ENCODE measurements around the gene NECAP2. TPM values are rescaled to one million over a fixed set of nuclear protein-coding genes. Genes with fewer than 3 reads are reported as not detected.
"Not testable (repeated sequence)": the region's sequence is repeated elsewhere in the genome, so short reads cannot be mapped to it uniquely, and the experiment has no call there.

Gene NECAP2
- total and polyA plus RNA-seq, 10 of the 15 experiments (the other 5 are each of a cell fraction or from before 2014, with no cell fraction given) = 16.3 to 98.0 (median 57.4) TPM

- not testable (repeated sequence) for H2AFZ ChIP-seq (ENCODE audit: control insufficient read depth, low read depth, low read length)
Observed at GRCh38 chr1:16508861-16509445, 68.4 kb downstream of the NECAP2 start.

More at GRCh38 chr1:16508861-16509445, 68.4 kb downstream of the NECAP2 start:
- WGBS (ENCODE audit: insufficient coverage, insufficient replicate concordance, low lambda C conversion rate, missing lambda C conversion rate) = 54% methylated on average over 8 of the region's 8 CpGs
- H3K4me3 ChIP-seq; H3K9ac ChIP-seq (ENCODE audit: control insufficient read depth, insufficient read depth, low read length); SMC1A ChIA-PET (ENCODE audit: uncharacterized antibody, unreplicated experiment); FAIRE-seq; ATAC-seq; H3K9me3 ChIP-seq (replicated peaks; ENCODE audit: control insufficient read depth, insufficient read depth, low read length); RAD21 ChIA-PET (ENCODE audit: unreplicated experiment); H3K36me3 ChIP-seq (ENCODE audit: control insufficient read depth in 2 of 2, insufficient read depth in 2 of 2, low read length in 1 of 2); intact Hi-C loops (cut with micrococcal nuclease; ENCODE audit: unreplicated experiment); H4K20me1 ChIP-seq (ENCODE audit: control insufficient read depth, insufficient read depth); H3K27ac ChIP-seq (ENCODE audit: control insufficient read depth, insufficient read depth); H3K27me3 ChIP-seq (replicated peaks in 1 of 2; ENCODE audit: control insufficient read depth in 2 of 2, insufficient read depth in 2 of 2, low read length in 1 of 2); in situ Hi-C loops (cut with MboI); DNase-seq (ENCODE audit: low read depth, low spot score); CTCF ChIA-PET; H3K4me1 ChIP-seq (ENCODE audit: control insufficient read depth, insufficient read depth, low read length); BruUV-seq (replicated peaks); H3K79me2 ChIP-seq (ENCODE audit: control insufficient read depth, insufficient read depth, low read length); H3K4me2 ChIP-seq (ENCODE audit: control insufficient read depth, insufficient read depth): not testable (repeated sequence)
- POLR2A ChIA-PET = interaction anchor here (0.7 kb wide), 1 partner anchor 76 kb away, joined by 4 read pairs; no protein-coding TSS in a partner anchor

Other genes with a start within 250 kb of the NECAP2 start
Only the 7 nearest of the 8 such genes appear.
- gene CPLANE2, start 203.5 kb upstream of the NECAP2 start, total RNA-seq (2014; rRNA removed) = 2.6 and 4.5 TPM in 2 replicates
- gene CPLANE2, start 203.5 kb upstream of the NECAP2 start, total RNA-seq (2014; rRNA removed; fragmentation: Illumina TruSeq; extraction: Trizol) = 1.4 and 2.5 TPM in 2 replicates
- gene CPLANE2, start 203.5 kb upstream of the NECAP2 start, total RNA-seq (2021) = 4.0 and 4.1 TPM in 2 replicates
- gene CPLANE2, start 203.5 kb upstream of the NECAP2 start, polyA plus RNA-seq (2011; rRNA removed) = 0.61 and 1.3 TPM in 2 replicates
- gene CPLANE2, start 203.5 kb upstream of the NECAP2 start, polyA plus RNA-seq (2014; fragmentation: Illumina TruSeq; extraction: Trizol) = 0.11 and 1.2 TPM in 2 replicates
- under 1 TPM in 1 of 2 experiments, not detected in 1; 0.09 TPM for gene CPLANE2, start 203.5 kb upstream of the NECAP2 start, polyA plus RNA-seq (2014; fragmentation: Nextera tagmentation; extraction: Ambion mirVana)
- 1.2 and 3.7 TPM in 2 replicates for gene CPLANE2, start 203.5 kb upstream of the NECAP2 start, polyA plus RNA-seq (2014; rRNA removed)
- gene CPLANE2, start 203.5 kb upstream of the NECAP2 start, polyA plus RNA-seq (2016; fragmentation: Nextera tagmentation; extraction: Ambion mirVana) = 1 to 10 TPM; 2.3 to 2.9 TPM
- gene FBXO42, start 88.2 kb upstream of the NECAP2 start, total RNA-seq (2014; rRNA removed) = 11.6 and 13.2 TPM in 2 replicates
- 9.9 and 10.5 TPM in 2 replicates for gene FBXO42, start 88.2 kb upstream of the NECAP2 start, total RNA-seq (2014; rRNA removed; fragmentation: Illumina TruSeq; extraction: Trizol)
- 13.2 and 15.5 TPM in 2 replicates for gene FBXO42, start 88.2 kb upstream of the NECAP2 start, total RNA-seq (2021)
- 16.1 and 23.8 TPM in 2 replicates for gene FBXO42, start 88.2 kb upstream of the NECAP2 start, polyA plus RNA-seq (2011; rRNA removed)
- 10.2 and 15.0 TPM in 2 replicates for gene FBXO42, start 88.2 kb upstream of the NECAP2 start, polyA plus RNA-seq (2014; fragmentation: Illumina TruSeq; extraction: Trizol)
- gene FBXO42, start 88.2 kb upstream of the NECAP2 start, polyA plus RNA-seq (2014; fragmentation: Nextera tagmentation; extraction: Ambion mirVana) = 1 to 10 TPM; 6.1 to 6.2 TPM
- 16.8 and 17.0 TPM in 2 replicates for gene FBXO42, start 88.2 kb upstream of the NECAP2 start, polyA plus RNA-seq (2014; rRNA removed)
- gene FBXO42, start 88.2 kb upstream of the NECAP2 start, polyA plus RNA-seq (2016; fragmentation: Nextera tagmentation; extraction: Ambion mirVana) = 10 to 100 TPM; 16.8 to 19.0 TPM
- 110 and 114 TPM in 2 replicates for gene SZRD1, start 73.5 kb upstream of the NECAP2 start, total RNA-seq (2014; rRNA removed)
- gene SZRD1, start 73.5 kb upstream of the NECAP2 start, total RNA-seq (2014; rRNA removed; fragmentation: Illumina TruSeq; extraction: Trizol) = 95.7 and 99.0 TPM in 2 replicates
- 207 and 213 TPM in 2 replicates for gene SZRD1, start 73.5 kb upstream of the NECAP2 start, total RNA-seq (2021)
- 93.8 and 132 TPM in 2 replicates for gene SZRD1, start 73.5 kb upstream of the NECAP2 start, polyA plus RNA-seq (2011; rRNA removed)
- 77.8 and 158 TPM in 2 replicates for gene SZRD1, start 73.5 kb upstream of the NECAP2 start, polyA plus RNA-seq (2014; fragmentation: Illumina TruSeq; extraction: Trizol)
- gene SZRD1, start 73.5 kb upstream of the NECAP2 start, polyA plus RNA-seq (2014; fragmentation: Nextera tagmentation; extraction: Ambion mirVana) = 10 to 100 TPM in 1 of 2 experiments, 1 to 10 TPM in 1; 5.6 to 14.7 TPM
- gene SZRD1, start 73.5 kb upstream of the NECAP2 start, polyA plus RNA-seq (2014; rRNA removed) = 157 and 182 TPM in 2 replicates
- gene SZRD1, start 73.5 kb upstream of the NECAP2 start, polyA plus RNA-seq (2016; fragmentation: Nextera tagmentation; extraction: Ambion mirVana) = 100 to 1,000 TPM; 106 to 113 TPM
- 0.28 and 0.33 TPM in 2 replicates for gene SPATA21, start 3.3 kb upstream of the NECAP2 start, total RNA-seq (2014; rRNA removed)
- not detected in 2 replicates for gene SPATA21, start 3.3 kb upstream of the NECAP2 start, total RNA-seq (2014; rRNA removed; fragmentation: Illumina TruSeq; extraction: Trizol)
- 0.05 TPM in 2 replicates for gene SPATA21, start 3.3 kb upstream of the NECAP2 start, total RNA-seq (2021)
- 0.14 and 0.57 TPM in 2 replicates for gene SPATA21, start 3.3 kb upstream of the NECAP2 start, polyA plus RNA-seq (2011; rRNA removed)
- 0.09 and 0.33 TPM in 2 replicates for gene SPATA21, start 3.3 kb upstream of the NECAP2 start, polyA plus RNA-seq (2014; fragmentation: Illumina TruSeq; extraction: Trizol)
- 1 to 10 TPM in 1 of 2 experiments, under 1 TPM in 1; 0.24 to 1.1 TPM for gene SPATA21, start 3.3 kb upstream of the NECAP2 start, polyA plus RNA-seq (2014; fragmentation: Nextera tagmentation; extraction: Ambion mirVana)
- gene SPATA21, start 3.3 kb upstream of the NECAP2 start, polyA plus RNA-seq (2014; rRNA removed) = 0.03 and 0.09 TPM in 2 replicates
- gene SPATA21, start 3.3 kb upstream of the NECAP2 start, polyA plus RNA-seq (2016; fragmentation: Nextera tagmentation; extraction: Ambion mirVana) = under 1 TPM; 0.19 to 0.60 TPM
- under 0.01 TPM in 2 replicates for gene RNU1-1, start 73.6 kb downstream of the NECAP2 start, total RNA-seq (2014; rRNA removed)
- 20,946 and 25,634 TPM in 2 replicates for gene RNU1-1, start 73.6 kb downstream of the NECAP2 start, total RNA-seq (2014; rRNA removed; fragmentation: Illumina TruSeq; extraction: Trizol)
- 2,403 and 2,678 TPM in 2 replicates for gene RNU1-1, start 73.6 kb downstream of the NECAP2 start, total RNA-seq (2021)
- gene RNU1-1, start 73.6 kb downstream of the NECAP2 start, polyA plus RNA-seq (2011; rRNA removed) = 82.4 and 113 TPM in 2 replicates
- gene RNU1-1, start 73.6 kb downstream of the NECAP2 start, polyA plus RNA-seq (2014; fragmentation: Illumina TruSeq; extraction: Trizol) = not detected in 2 replicates
- gene RNU1-1, start 73.6 kb downstream of the NECAP2 start, polyA plus RNA-seq (2014; fragmentation: Nextera tagmentation; extraction: Ambion mirVana) = 1 to 10 TPM; 4.5 to 4.9 TPM
- not detected in 2 replicates for gene RNU1-1, start 73.6 kb downstream of the NECAP2 start, polyA plus RNA-seq (2014; rRNA removed)
- 1 to 10 TPM; 2.6 to 3.6 TPM for gene RNU1-1, start 73.6 kb downstream of the NECAP2 start, polyA plus RNA-seq (2016; fragmentation: Nextera tagmentation; extraction: Ambion mirVana)
- gene NBPF1, start 172.8 kb downstream of the NECAP2 start, total RNA-seq (2014; rRNA removed) = 0.22 and 0.45 TPM in 2 replicates
- gene NBPF1, start 172.8 kb downstream of the NECAP2 start, total RNA-seq (2014; rRNA removed; fragmentation: Illumina TruSeq; extraction: Trizol) = 0.36 and 0.60 TPM in 2 replicates
- 1.2 and 1.4 TPM in 2 replicates for gene NBPF1, start 172.8 kb downstream of the NECAP2 start, total RNA-seq (2021)
- 3.2 and 3.4 TPM in 2 replicates for gene NBPF1, start 172.8 kb downstream of the NECAP2 start, polyA plus RNA-seq (2011; rRNA removed)
- 1.1 and 1.6 TPM in 2 replicates for gene NBPF1, start 172.8 kb downstream of the NECAP2 start, polyA plus RNA-seq (2014; fragmentation: Illumina TruSeq; extraction: Trizol)
- under 1 TPM; 0.20 to 0.34 TPM for gene NBPF1, start 172.8 kb downstream of the NECAP2 start, polyA plus RNA-seq (2014; fragmentation: Nextera tagmentation; extraction: Ambion mirVana)
- gene NBPF1, start 172.8 kb downstream of the NECAP2 start, polyA plus RNA-seq (2014; rRNA removed) = 0.74 and 1.3 TPM in 2 replicates
- gene NBPF1, start 172.8 kb downstream of the NECAP2 start, polyA plus RNA-seq (2016; fragmentation: Nextera tagmentation; extraction: Ambion mirVana) = under 1 TPM; 0.70 to 0.73 TPM
- under 0.01 TPM in 2 replicates for gene RNU1-3, start 226.2 kb downstream of the NECAP2 start, total RNA-seq (2014; rRNA removed)
- gene RNU1-3, start 226.2 kb downstream of the NECAP2 start, total RNA-seq (2014; rRNA removed; fragmentation: Illumina TruSeq; extraction: Trizol) = 20,946 and 25,634 TPM in 2 replicates
- 2,403 and 2,678 TPM in 2 replicates for gene RNU1-3, start 226.2 kb downstream of the NECAP2 start, total RNA-seq (2021)
- gene RNU1-3, start 226.2 kb downstream of the NECAP2 start, polyA plus RNA-seq (2011; rRNA removed) = 82.4 and 113 TPM in 2 replicates
- gene RNU1-3, start 226.2 kb downstream of the NECAP2 start, polyA plus RNA-seq (2014; fragmentation: Illumina TruSeq; extraction: Trizol) = not detected in 2 replicates
- 1 to 10 TPM; 4.5 to 4.9 TPM for gene RNU1-3, start 226.2 kb downstream of the NECAP2 start, polyA plus RNA-seq (2014; fragmentation: Nextera tagmentation; extraction: Ambion mirVana)
- gene RNU1-3, start 226.2 kb downstream of the NECAP2 start, polyA plus RNA-seq (2014; rRNA removed) = not detected in 2 replicates
- 1 to 10 TPM; 2.6 to 3.6 TPM for gene RNU1-3, start 226.2 kb downstream of the NECAP2 start, polyA plus RNA-seq (2016; fragmentation: Nextera tagmentation; extraction: Ambion mirVana)

Measured in GM12878 (cell line).